ENCODE data around the gene CNRIP1.

DNA sequence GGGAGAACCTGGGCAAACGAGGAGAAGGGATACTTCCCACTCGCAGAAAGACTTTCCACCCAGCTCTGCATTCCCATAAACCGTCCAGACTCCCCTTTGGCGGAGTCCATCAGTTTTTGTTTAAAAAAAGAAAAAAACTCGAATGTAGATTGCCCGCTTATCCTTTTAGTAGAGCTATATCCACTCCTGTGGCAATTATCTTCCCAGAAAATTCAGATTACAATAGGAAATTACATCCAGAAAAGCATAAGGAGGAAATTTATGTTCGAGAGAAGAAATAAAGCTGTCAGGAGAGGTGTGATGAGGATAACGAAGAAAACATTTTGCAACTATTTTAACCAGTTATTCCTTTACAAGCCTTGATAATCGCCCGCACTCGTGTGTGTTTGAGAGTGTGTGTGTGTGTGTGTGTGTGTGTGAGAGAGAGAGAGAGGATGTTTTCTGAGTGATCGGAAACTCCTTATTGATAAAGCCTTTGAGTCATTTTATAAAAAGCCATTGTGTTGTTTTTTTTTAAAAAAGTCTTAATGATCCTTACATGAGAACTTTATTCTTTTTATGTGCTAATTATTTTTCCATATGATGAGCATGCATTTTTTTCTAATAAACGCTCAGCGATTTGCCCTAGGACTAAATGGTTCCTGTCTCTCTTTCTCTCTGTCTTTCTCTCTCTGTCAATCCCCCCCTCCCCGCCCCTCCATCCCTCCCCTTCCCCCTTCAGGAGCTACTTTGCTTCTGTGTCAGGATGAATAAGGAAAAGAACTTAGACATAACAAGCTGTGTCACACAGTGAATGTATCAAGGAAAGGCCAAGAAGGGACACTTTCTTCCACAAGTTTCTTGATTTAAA is 66.3 kb downstream of the CNRIP1 start:
- TF ChIP-seq, protein P1, sequence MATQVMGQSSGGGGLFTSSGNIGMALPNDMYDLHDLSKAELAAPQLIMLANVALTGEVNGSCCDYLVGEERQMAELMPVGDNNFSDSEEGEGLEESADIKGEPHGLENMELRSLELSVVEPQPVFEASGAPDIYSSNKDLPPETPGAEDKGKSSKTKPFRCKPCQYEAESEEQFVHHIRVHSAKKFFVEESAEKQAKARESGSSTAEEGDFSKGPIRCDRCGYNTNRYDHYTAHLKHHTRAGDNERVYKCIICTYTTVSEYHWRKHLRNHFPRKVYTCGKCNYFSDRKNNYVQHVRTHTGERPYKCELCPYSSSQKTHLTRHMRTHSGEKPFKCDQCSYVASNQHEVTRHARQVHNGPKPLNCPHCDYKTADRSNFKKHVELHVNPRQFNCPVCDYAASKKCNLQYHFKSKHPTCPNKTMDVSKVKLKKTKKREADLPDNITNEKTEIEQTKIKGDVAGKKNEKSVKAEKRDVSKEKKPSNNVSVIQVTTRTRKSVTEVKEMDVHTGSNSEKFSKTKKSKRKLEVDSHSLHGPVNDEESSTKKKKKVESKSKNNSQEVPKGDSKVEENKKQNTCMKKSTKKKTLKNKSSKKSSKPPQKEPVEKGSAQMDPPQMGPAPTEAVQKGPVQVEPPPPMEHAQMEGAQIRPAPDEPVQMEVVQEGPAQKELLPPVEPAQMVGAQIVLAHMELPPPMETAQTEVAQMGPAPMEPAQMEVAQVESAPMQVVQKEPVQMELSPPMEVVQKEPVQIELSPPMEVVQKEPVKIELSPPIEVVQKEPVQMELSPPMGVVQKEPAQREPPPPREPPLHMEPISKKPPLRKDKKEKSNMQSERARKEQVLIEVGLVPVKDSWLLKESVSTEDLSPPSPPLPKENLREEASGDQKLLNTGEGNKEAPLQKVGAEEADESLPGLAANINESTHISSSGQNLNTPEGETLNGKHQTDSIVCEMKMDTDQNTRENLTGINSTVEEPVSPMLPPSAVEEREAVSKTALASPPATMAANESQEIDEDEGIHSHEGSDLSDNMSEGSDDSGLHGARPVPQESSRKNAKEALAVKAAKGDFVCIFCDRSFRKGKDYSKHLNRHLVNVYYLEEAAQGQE (IDR thresholded peaks at IDR 0.05; ENCODE audit: low read depth), result no peak
- TF ChIP-seq TEAD4 (IDR thresholded peaks at IDR 0.05), result no peak
- TF ChIP-seq, protein P2, sequence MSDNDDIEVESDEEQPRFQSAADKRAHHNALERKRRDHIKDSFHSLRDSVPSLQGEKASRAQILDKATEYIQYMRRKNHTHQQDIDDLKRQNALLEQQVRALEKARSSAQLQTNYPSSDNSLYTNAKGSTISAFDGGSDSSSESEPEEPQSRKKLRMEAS (IDR thresholded peaks at IDR 0.05), result no peak
- no peak for TF ChIP-seq FOXM1 (IDR thresholded peaks at IDR 0.05; ENCODE audit: borderline replicate concordance, low read depth)
- no peak for TF ChIP-seq EP300 (IDR thresholded peaks at IDR 0.05; ENCODE audit: borderline replicate concordance)
- no peak for TF ChIP-seq EGR1 (IDR thresholded peaks at IDR 0.05)
- TF ChIP-seq YY1 (IDR thresholded peaks at IDR 0.05; ENCODE audit: low read depth), result no peak
- no peak for TF ChIP-seq RAD21 (IDR thresholded peaks at IDR 0.05; ENCODE audit: low read depth)
- no peak for TF ChIP-seq TCF12 (IDR thresholded peaks at IDR 0.05; ENCODE audit: low read depth)
- TF ChIP-seq TAF1 (IDR thresholded peaks at IDR 0.05; ENCODE audit: low read depth), result no peak
- no peak for TF ChIP-seq CEBPB (IDR thresholded peaks at IDR 0.05)
